Astrocyte of the hippocampus (primary cell): ENCODE results near the gene TARS3.

ENCODE experiments used
- DNase-seq: peaks from one replicate; pipeline ENCODE4 v3.0.0; 2011; ENCODE audit warnings: low read depth, low spot score

The TARS3 gene

GRCh38 chr15:101607108-101607507 lies 117.2 kb downstream of the TARS3 start:
- no peak for DNase-seq

DNA sequence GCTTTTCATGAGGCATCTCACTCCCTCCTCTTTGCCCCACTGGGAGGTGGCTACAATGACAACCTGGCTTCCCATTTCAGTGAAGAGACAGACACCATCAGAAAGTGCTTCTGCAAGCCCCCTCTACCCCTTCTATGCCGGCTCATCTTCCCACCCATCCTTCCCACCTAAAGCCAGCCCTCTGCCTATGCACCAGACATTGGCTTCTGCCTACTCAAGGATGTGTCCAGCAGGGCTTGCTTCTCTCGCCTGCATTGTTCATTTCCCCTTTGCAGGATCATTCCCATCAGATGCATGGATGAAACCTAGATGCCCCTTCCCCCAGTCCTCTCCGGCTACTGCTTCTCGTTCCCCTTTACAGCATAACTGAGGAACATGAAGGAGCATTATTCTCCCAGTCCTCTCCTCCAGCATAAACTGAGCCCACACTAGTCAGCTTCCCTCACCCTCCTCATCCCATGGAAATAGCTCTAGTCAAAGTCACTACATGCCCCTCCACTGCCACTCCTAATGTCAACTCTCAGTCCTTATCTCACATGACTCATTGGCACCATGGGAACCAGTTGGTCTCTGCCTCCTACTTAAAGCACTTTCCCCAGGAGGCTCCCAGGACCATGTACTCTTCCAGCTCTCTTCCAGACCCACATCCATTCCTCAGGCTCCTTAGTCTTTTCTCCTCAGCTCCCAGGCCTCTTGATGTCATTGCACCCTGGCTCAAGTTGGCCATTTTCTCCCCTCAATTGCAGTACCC lies 120.0 kb downstream of the TARS3 start:
- no peak for DNase-seq
